Right ventricle myocardium superior (tissue), 1 donor: ENCODE measurements around the gene FAM53C. TPM values are rescaled to one million over a fixed set of nuclear protein-coding genes. Genes with fewer than 3 reads are reported as not detected.
A peak's percentile ranks its signal among the peaks of the same experiment; 100 is the strongest.
"Not testable (repeated sequence)": the region's sequence is repeated elsewhere in the genome, so short reads cannot be mapped to it uniquely, and the experiment has no call there.

Experiments used
- ATAC-seq: fragments of 200-7000 bp; cut with Tn5 transposase; one replicate; pipeline ENCODE4 v1.9.1; 2020; ENCODE audit warnings: mild to moderate bottlenecking; ENCODE audit not compliant: poor library complexity
- DNase-seq: peaks from one replicate; pipeline ENCODE4 v3.0.0-alpha.2; 2020
- intact Hi-C: fragments of 100-400 bp; cut with DNase I; formaldehyde crosslinking; loops from one replicate; pipeline ENCODE4 v1.11.2; 2022
- long read RNA-seq: library from polyadenylated mRNA; unstranded; transcript quantifications from one replicate; pipeline ENCODE4 v2.0.0, GENCODE V29; 2021
- total RNA-seq: library from RNA; stranded (reverse); fragmentation: NEBNext Ultra II Directional; extraction: Animal tissue kit (Norgen Biotek cat#: 25700); gene quantifications from one replicate; pipeline ENCODE4 v1.2.1, GENCODE V29; 2021
- donor health status: DM: no; HTN: yes; CAD: no; lungs with severe emphysema.

FAM53C gene
- 27.9 TPM for total RNA-seq
- long read RNA-seq, full-length matches to known transcripts, result 31 of 90 reads
- long read RNA-seq, partial matches to known transcripts, result 38 of 90 reads
- long read RNA-seq, other reads (novel, unspliced or antisense), result 21 of 90 reads

DNA sequence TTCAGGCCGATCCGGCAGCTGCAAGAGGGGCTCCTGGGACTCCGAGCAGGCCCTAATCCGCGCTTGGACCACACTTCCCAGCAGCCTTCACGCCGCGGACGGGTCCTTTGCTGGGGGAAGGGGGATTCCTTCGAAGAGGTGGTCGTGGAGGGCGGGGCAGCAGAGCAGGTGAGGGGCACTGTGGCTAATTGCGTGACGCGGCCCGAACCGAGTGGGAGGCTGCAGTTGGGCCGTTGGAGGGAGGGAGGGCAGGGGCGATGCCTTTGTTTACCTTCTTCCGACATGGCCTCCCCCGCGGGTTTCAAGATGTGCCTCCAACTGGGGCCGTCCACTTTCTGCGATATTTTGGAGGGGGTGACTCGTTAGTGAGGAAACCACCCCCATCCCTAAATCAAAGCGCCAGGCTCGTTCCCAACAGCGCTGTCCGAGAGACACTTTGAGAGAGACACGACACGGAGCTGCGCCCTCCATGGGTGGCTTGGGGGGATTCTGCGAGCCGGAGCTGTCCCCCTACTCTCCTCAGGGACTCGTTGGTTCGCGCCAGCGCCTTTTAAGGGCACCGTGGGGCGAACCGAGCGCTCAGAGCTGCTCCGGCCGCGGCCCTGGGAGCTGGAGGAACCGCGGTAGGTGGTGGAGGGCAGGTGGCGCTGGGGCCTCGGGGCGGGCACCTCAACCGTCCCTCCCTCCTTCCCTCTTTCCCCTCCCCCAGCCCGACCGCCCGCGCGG is at the start of gene FAM53C:
Gene FAM53C (plus strand): TSS at position 582 of the 726 bp plus-strand sequence. CDS start 3,070 bp downstream, outside the sequence.
- DNase-seq (peak; percentile 94), ATAC-seq (peak; percentile 96)
- intact Hi-C loops, result no loop called here

DNA sequence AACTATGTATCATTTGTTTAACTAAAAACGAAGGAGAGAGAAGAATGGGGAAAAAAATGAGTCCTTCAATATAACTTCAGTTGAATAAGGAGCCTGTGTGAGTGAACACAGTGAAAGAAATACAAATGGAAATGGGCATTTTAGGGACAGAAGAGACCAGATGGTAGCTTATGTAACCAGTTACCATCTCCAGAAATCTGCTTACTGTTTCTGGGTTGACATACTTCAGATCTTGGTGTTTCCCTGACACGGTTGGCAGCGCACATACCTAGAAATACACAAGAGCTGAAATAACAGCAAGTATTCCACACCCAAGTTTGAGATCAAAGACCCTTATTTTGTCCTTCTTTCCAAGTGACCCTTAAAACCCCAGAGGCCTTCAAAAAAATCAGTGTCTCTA is 48.8 kb upstream of the FAM53C start:
- intact Hi-C loops, result no loop called here
- DNase-seq (no peak), ATAC-seq (no peak)

DNA sequence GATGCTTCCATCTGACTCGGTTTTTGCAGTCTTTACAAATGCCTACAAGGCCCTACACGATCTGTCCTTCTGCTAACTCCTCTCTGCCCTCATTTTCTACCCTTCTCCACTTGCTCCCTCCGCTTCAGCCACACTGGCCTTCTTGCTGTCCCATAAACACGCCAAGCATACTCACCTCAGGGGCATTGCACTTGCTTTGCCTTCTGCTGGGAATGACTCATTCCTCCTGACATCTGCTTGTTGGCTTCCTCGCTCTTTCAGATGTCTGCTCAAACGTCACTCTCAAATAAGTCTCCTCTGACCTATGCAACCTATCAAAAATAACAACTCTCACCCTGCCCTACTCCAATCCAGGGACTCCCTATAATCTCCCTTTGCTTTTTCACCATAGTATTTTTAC is 34.7 kb upstream of the FAM53C start:
- intact Hi-C loops, result no loop called here
- ATAC-seq (no peak), DNase-seq (no peak)

DNA sequence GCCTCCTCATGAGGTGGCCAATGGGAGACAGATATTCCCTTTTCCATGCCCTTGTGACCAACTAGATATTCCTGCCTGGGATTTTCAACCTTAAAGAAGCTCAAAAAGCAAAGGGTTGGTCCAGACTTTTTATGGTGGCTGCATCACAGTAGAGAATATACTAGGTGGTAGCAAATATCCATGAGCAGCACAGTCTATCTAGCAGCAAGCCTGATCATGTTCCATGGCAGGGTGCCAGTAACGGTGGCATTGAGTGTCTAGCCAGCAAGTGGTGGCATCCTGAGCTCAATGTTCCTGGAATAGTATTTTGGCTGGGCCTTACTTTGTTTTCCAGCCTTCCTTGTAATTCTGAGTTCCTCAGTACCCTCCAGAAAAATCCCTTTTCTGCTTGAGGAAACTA is 32.3 kb upstream of the FAM53C start:
- DNase-seq (peak; percentile 85), ATAC-seq (peak; percentile 96)
- intact Hi-C loops, result no loop called here

DNA sequence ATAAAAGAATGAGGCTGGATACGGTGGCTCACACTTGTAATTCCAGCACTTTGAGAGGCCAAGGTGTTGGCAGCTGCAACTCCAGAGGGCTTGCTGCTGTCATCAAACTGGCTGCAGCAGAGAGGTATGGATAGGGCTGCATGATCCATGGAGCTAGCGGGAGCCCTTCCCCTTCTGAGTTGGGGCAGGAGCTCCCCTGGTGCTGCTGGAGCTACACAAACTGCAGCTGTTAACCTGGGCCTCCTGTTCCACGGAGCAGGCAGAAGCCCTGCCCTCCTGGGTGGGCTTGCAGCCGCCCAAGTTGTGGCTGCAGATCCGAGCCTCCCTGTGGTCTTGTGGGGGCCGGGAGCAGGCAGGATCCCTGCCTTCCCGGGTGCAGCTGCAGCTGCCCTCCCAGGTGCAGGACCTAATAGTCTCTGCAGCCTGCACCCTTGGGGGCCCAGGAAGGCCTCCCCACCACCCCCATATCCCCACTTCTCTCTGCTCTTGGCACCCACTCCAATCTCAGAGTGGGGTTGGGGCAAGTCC is 22.3 kb upstream of the FAM53C start:
- intact Hi-C loops, result no loop called here
- no peak for DNase-seq
- ATAC-seq, result no peak

DNA sequence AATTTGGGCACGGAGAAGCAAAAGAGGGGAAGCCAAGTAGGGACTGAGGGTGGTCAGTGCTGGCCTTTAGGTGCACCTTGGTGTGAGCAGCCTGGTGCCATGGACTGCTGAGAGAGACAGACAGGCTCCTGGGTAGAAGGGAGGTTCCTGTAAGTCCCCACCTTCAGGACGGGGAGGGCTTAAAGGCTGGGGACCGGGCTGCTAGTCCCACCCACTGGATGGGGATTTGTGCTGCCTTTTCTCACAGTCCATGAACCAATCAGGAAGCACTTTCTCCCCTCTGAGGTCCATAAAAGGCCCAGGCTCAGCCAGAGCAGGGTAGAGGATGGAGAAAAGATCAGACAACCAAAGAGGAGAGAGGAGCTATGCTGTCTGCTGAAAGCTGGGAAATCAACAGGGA is 21.7 kb upstream of the FAM53C start:
- DNase-seq, result no peak
- ATAC-seq, result no peak
- intact Hi-C loops, result no loop called here

DNA sequence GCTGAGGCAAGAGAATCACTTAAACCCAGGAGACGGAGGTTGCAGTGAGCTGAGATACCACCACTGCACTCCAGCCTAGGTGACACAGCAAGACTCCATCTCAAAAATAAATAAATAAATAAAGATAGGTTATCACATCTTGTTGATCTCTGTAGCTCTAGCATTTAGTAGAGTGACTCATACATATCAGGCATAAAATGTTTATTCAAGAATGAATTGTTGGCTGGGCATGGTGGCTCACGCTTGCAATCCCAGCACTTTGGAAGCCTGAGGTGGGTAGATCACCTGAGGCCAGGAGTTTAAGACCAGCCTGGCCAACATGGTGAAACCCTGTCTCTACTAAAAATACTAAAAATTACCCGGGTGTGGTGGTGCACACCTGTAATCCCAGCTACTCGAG is 19.9 kb upstream of the FAM53C start:
- intact Hi-C loops, ATAC-seq: not testable (repeated sequence)

DNA sequence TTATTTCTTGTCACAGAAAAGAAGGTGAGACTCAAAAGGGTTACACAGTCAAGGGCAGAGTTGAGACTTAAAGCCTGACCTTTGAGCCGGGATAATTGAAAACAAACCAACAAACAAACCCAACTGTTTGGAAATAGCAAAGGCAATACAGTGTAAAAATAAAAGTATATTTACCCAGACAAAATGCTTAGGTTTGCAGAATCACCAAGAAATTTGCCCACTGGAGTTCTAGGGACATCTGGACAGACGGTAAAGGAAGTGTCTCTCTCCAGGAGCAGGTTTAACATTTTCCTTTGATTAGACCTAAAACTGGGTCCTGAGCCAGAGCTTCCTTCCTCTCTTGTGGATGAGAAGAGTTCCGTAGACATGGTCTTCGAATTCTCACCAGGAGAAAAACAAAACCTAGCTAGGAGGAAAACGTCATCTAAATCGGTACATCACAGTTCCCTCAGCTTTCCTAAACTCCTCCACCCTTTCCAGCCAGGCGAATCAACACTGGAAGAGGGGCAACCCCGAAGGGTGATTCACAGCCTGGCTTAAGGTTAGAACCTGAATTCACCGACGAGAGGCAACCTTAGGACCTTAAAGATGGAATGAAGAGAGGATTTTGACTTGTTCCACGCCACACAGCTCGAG is 7.1 kb upstream of the FAM53C start:
- ATAC-seq (no peak), DNase-seq (no peak)
- intact Hi-C loops, result no loop called here

More for the DNA sequence above, 19.9 kb upstream of the FAM53C start:
- not testable (repeated sequence) for DNase-seq

DNA sequence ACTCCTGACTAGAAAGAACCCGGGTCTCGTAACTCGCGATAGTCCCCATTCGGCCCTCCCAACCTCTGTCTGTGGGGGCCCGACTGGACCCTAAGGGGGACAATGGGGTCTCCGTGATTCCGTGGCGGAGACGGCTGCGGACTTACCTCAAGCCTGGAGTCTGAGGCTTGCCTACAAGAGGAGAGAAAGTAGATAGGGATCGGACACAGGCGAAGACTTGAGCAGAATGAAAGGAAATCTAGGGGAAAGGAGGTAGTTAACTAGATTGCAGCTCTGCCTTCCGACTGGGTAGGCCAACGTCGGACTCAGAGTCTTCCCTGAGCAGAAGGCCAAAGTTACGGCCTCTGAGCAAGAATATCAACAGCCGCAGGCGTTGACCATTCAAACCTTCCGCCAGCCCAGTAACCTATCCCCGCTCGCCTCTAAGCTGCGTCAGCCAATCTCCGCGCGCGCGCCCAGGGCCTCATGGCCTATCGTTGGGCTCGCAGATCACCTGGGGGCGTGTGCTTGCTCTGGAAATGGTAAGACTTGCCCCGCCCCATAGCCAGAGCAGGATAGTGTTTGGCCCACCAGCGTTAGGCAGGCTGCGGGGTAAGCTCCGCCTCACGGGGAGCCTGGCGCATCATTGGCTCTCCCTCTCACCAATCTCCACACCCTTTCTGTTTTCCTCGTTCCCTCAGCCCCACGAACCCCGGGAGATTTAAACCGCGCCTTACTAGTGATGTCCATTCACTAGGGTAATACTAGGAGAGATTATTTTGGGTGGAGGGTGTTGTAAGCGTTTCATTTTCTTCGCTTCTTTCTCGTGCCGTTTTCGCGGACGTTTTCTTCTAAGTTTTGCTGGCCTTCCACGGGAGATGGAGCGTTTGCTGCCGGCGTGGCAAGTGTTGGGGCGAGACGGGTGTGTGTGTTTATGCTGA is 6.4 kb upstream of the FAM53C start, which contains the start of gene CDC25C:
Gene CDC25C (minus strand): TSS at position 356 of the 920 bp plus-strand sequence. CDS start 624 bp downstream, outside the sequence.
- ATAC-seq (peak; percentile 100), DNase-seq (peak; percentile 99)
- intact Hi-C loops, result no loop called here

DNA sequence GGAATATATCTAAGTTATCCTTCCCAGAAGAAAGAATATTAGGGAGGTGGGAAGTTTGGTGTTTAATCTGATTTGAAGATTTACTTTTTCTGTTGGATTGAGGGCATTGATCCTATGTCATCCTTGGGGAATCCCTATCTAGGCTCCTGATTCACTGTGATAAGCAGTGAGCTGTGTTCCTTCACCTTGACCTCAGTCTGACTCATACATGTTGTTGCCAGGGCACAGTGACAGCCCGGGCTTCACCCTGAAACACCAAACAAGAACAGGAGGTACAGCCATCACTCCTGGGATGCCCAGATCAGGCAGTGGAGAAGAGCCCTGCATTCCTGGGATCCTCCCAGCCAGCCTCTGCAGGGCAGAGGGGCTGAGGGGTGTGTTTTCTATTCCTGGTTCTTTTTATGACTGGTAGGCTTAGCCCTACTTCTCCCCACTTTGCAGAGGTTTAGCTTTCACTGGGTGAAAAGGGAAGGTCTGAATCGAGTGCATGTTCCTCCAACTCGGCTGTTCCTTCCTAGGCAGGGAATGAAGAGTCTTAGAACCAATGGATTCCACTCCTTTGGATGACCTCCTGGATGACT is 3.1 kb upstream of the FAM53C start:
- ATAC-seq, result no peak
- DNase-seq, result no peak
- intact Hi-C loops, result no loop called here

DNA sequence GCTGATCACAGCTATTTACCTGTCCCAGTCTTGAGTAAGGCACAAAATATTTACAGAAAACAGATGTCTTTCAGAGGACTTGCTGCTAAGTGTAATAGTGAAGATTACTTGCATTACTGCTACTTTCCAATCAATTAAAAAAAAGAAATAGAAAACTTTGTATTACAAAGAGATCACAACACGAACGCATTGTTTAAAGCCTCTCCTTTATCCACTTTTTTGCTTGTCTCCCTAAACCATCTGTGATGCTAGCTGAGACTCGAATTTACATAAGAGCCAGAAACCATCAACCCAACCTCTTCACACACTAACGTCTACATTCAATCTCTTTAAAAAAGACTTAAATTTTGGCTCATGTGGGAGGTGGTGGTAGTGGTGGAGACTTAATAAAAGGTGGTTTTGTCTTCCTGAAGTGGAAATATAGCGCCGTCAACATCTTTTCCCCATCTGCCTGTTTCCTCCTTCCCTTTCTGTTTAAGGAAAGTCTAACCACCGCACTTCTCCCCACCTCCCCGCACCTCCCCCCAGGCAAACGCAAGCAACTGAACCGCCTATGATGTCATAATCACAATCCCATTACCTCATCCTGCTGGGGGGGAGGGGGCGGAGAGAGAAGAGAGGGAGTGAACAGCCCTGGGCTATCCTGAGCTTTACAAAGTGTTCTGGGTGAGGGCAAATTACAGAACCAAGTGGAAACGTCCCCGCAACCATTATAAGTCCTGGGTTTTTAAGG is 948 bp upstream of the FAM53C start:
- intact Hi-C loops, result no loop called here
- peak; percentile 62 for ATAC-seq

DNA sequence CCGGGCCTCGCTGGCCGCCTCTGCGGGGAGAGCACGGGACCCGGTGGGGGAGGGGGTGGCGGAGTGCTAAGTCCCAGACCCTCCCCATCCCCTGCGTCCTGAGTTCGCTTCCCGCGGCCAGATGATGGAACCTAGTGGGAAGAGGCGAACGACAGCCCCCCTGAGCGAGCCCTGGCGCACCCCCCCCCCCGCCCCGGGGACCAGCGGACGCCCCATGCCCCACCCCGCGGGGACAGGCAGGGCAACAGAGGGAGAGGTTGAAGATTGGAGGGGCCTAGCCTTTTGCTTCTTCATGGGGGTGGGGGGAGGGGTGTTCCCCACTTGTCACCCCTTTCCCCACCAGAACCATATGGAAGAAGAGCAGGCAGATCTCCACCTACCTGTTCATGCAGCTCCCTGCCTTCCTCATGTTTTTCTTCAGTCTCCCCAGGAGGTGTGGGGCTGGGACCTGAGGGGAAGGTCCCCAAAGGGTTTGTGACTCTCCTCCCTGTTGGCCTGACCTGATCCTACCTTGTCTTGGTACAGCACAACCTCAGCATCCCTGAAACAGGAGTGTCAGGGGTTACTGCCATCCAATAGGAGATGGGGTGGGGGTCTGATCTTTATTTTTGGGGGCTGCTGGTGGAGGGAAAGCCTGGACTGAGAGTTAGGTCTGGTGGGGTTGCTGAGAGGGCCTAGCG is 485 bp downstream of the FAM53C start:
- no peak for ATAC-seq
- no peak for DNase-seq
- intact Hi-C loops, result no loop called here

More for the DNA sequence above, 948 bp upstream of the FAM53C start:
- DNase-seq, result no peak

DNA sequence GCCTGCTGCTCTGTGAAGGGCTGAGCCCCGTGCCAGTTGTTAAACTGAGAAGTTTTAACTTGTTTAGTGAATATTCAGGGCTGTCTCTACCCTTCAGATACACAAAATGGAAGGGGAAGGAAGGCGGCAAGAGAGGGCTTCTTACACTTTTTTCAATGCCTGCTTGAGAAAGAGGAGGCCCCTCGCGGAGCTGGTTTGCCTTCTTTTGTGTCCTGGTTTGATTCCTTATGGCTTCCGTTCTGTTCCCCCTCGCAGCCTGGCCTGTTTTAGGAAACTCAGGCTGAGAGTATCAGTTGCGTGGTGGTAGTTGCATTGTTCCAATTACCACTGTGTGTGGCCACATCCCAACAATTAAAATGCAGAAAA is 1.0 kb downstream of the FAM53C start:
- intact Hi-C loops, result no loop called here
- no peak for DNase-seq
- ATAC-seq, result no peak

DNA sequence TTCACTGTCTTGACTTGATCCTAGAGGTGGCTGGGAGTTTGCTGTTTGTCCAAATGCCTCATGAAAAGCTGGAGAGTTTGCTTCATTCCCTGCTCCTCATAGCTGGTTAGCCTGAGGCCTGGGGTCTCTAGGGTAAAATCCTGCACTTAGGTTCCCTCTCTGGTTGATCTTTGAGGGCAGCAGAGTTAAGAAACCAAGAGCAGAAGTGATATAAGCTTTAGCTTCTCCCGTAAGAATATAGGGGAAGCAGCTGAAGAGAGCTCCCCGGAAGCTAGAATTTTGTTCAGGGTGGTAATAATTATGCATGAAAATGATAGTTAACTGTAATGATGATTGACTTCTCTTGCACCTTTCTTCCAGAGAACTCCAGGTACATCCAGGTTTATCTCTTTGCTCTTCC is 1.4 kb downstream of the FAM53C start:
- DNase-seq (no peak), ATAC-seq (no peak)
- intact Hi-C loops, result no loop called here

DNA sequence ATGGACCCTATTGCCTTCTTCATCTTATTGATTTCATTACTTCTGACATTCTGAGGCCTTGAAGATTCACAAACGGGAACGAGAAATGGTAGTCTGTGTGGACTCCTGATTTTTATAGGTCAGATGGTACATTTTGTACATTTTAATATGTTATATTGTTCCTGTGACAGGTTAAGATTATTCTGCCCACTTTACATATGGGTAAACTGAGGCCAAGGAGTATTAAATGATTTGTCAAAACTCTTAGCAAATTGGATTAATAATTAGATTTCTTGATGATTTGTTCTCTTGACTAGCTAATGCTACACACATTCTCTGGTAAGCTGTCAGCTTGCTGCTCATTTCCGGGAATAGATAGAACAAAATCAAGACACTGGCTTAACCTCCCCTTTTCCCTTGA is 1.9 kb downstream of the FAM53C start:
- ATAC-seq (no peak), DNase-seq (no peak)
- intact Hi-C loops, result no loop called here

DNA sequence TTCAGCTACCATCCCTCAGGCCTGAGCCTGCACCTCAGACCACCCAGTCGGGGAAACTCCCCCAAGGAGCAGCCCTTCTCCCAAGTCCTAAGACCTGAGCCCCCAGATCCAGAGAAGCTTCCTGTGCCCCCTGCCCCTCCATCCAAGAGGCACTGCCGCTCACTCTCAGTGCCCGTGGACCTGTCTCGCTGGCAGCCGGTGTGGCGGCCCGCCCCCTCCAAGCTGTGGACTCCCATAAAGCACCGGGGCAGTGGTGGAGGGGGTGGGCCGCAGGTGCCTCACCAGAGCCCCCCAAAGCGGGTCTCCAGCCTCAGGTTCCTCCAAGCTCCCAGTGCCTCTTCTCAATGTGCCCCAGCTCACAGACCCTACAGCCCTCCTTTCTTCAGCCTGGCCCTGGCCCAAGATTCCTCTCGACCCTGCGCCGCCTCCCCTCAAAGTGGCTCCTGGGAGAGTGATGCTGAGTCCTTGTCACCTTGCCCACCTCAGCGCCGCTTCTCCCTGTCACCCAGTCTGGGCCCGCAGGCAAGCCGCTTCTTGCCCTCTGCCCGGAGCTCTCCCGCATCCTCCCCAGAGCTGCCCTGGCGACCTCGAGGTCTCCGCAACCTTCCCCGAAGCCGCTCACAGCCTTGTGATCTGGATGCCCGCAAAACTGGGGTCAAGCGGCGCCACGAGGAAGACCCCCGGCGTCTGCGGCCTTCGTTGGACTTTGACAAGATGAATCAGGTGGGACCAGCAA is 7.0 kb downstream of the FAM53C start:
- DNase-seq (no peak), ATAC-seq (no peak)
- intact Hi-C loops, result no loop called here

DNA sequence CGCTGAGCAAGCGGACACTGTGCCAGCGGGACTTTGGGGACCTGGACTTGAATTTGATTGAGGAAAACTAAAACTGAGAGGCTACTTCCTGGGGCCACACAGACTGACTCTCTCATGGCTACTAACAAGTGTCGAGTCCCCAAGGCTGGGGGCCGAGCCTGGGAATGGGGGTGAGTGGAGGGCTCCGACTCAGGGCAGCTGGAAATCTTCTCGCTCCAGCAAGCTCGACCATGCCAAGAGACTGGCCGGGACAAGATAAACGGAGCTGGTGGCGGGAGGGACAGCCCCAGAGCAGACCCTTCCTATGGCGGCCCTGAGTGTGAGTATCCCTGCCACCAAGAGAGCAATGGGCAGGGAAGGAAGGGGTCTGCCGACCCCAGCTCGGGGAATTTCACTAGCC is 8.8 kb downstream of the FAM53C start:
- intact Hi-C loops, result no loop called here
- DNase-seq, result no peak
- no peak for ATAC-seq
